SU-DHL-6 (cell line): ENCODE measurements around the gene SCAMP3.

Experiments
- H2AFZ ChIP-seq: fragments of 200-600 bp; sonication (generic); 2 replicates; pipeline ENCODE4 v1.6.1; 2014; ENCODE audit warnings: low read depth, mild to moderate bottlenecking, moderate library complexity, mixed read lengths, antibody characterized with exemption, low read length; ENCODE audit not compliant: severe bottlenecking
- H3F3A ChIP-seq: fragments of 200-600 bp; shearing (Covaris generic); 2 replicates; pipeline ENCODE4 v1.6.0; 2016; ENCODE audit warnings: antibody characterized with exemption, mild to moderate bottlenecking; ENCODE audit not compliant: insufficient read depth
- H3K27ac ChIP-seq: fragments of 200-600 bp; sonication (generic); 2 replicates; pipeline ENCODE4 v1.5.1; 2016; ENCODE audit warnings: low read depth, mild to moderate bottlenecking, low read length, moderate library complexity, mixed read lengths
- H3K27me3 ChIP-seq: fragments of 200-600 bp; sonication (generic), shearing (Covaris generic); 2 replicates; pipeline ENCODE4 v1.6.0; 2014; ENCODE audit warnings: mild to moderate bottlenecking, low read length
- H3K36me3 ChIP-seq: fragments of 200-600 bp; sonication (generic); 2 replicates; pipeline ENCODE4 v1.6.1; 2014; ENCODE audit warnings: mild to moderate bottlenecking, low read length, mixed read lengths
- H3K4me2 ChIP-seq: fragments of 300-600, 200-600 bp; shearing (Covaris generic), sonication (generic); 2 replicates; pipeline ENCODE4 v1.6.0; 2014; ENCODE audit warnings: low read length, low read depth, mild to moderate bottlenecking; ENCODE audit not compliant: poor library complexity, severe bottlenecking
- H3K4me3 ChIP-seq: fragments of 200-600 bp; sonication (generic); 2 replicates; pipeline ENCODE4 v1.5.1; 2014; ENCODE audit warnings: antibody characterized with exemption, low read length, mild to moderate bottlenecking, mixed read lengths; ENCODE audit not compliant: insufficient read depth, poor library complexity, severe bottlenecking
- H3K79me2 ChIP-seq: fragments of 200-600 bp; sonication (generic); 2 replicates; pipeline ENCODE4 v1.6.1; 2014; ENCODE audit warnings: mild to moderate bottlenecking, low read length, moderate library complexity; ENCODE audit not compliant: insufficient read depth
- H3K9ac ChIP-seq: fragments of 200-600 bp; sonication (generic); 2 replicates; pipeline ENCODE4 v1.7.0; 2014; ENCODE audit warnings: mild to moderate bottlenecking, low read length
- H3K9me2 ChIP-seq: fragments of 200-600 bp; sonication (generic); replicated peaks from 2 replicates; pipeline ENCODE4 v1.6.1; 2014; ENCODE audit warnings: low read length; ENCODE audit not compliant: insufficient read depth
- H3K9me3 ChIP-seq: fragments of 200-600 bp; sonication (generic); 2 replicates; pipeline ENCODE4 v1.6.1; 2014; ENCODE audit warnings: low read length, mixed read lengths; ENCODE audit not compliant: insufficient read depth
- H4K20me1 ChIP-seq: fragments of 200-600 bp; sonication (generic); 2 replicates; pipeline ENCODE4 v1.6.1; 2014; ENCODE audit warnings: low read depth, mild to moderate bottlenecking, antibody characterized with exemption, low read length, moderate library complexity, mixed read lengths
- EZH2phosphoT487 ChIP-seq: fragments of 200-600 bp; sonication (generic), shearing (Covaris generic); conservative IDR thresholded peaks from 2 replicates; pipeline ENCODE4 v1.6.1; 2018; ENCODE audit warnings: mild to moderate bottlenecking, antibody characterized with exemption, low read length, moderate library complexity, mixed read lengths
- TF ChIP-seq, protein P1 (sequence below): fragments of 200-600 bp; sonication (generic); IDR thresholded peaks from one replicate; pipeline ENCODE4 v1.5.1; 2017; ENCODE audit warnings: antibody characterized with exemption, mild to moderate bottlenecking, low read length, moderate library complexity; ENCODE audit not compliant: insufficient read depth, poor library complexity, severe bottlenecking

The SCAMP3 gene

DNA sequence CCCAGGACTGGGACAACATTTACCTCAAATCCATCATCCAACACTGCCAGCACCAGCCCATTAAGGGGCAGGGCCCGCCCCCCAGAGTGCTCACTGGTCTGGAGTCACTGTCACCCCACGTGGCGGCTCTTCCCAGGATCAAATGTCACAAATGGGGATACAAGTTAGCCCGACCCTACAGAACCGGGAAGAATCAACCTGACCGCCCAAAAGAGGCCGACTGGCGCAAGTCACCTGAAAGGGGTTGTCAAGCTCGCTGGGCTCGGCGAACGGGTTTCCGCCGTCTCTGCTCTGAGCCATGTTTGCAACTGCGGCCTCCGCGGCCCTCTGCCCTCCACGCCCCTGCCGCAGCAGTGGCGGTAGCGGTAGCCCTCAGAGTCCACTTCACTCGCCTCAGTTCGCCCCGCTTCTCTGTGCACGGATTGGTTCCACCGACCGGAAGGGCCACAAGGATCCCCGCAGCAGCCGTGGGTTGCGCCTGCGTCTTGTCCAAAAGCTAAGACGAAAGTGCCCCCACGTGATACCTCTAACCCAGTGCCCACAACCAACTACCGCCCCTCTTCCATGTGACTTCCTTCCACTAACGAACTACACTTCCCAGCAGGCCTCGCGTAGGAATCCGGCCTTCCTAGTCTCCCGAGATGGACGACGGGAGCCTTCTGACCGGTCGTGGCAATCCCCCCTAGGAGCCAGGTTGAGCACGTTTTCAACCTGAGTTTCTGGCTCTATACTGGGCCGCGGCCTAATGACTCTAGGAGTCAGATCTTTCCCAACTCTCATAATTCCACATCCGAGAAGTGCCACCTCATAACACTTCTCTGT is at the start of gene SCAMP3:
TSS of gene SCAMP3 (minus strand) at position 509 of the 822 bp plus-strand sequence. CDS start at position 300, 209 bp downstream.
- Histone ChIP-seq H3K9ac (peak within 1 kb of the TSS; percentile 85), H3K36me3 (peaks cover 7% of the 10 kb centered on the region; the same call in 1 of the 2 replicates), H3K9me3 (no peaks in the 10 kb centered on the region), H2AFZ (peak within 1 kb of the TSS; percentile 57), H3K4me3 (peak within 1 kb of the TSS; percentile 68), H3K4me2 (peak within 1 kb of the TSS; percentile 76), H3K9me2 (no peaks in the 10 kb centered on the region), H3K79me2 (peaks cover 19% of the 10 kb centered on the region), H4K20me1 (no peaks in the 10 kb centered on the region), H3F3A (peaks cover 29% of the 10 kb centered on the region), H3K27me3 (no peaks in the 10 kb centered on the region), H3K27ac (peak within 1 kb of the TSS; percentile 53)
- TF ChIP-seq, protein P1, sequence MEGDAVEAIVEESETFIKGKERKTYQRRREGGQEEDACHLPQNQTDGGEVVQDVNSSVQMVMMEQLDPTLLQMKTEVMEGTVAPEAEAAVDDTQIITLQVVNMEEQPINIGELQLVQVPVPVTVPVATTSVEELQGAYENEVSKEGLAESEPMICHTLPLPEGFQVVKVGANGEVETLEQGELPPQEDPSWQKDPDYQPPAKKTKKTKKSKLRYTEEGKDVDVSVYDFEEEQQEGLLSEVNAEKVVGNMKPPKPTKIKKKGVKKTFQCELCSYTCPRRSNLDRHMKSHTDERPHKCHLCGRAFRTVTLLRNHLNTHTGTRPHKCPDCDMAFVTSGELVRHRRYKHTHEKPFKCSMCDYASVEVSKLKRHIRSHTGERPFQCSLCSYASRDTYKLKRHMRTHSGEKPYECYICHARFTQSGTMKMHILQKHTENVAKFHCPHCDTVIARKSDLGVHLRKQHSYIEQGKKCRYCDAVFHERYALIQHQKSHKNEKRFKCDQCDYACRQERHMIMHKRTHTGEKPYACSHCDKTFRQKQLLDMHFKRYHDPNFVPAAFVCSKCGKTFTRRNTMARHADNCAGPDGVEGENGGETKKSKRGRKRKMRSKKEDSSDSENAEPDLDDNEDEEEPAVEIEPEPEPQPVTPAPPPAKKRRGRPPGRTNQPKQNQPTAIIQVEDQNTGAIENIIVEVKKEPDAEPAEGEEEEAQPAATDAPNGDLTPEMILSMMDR = no peak

GRCh38 chr1:155309423-155310021 is 47.4 kb upstream of the SCAMP3 start:
- H3K79me2 ChIP-seq = peaks cover 44% of the 10 kb centered on the region
- peak overlapping the region; percentile 85 for H3K4me2 ChIP-seq
- no peaks in the 10 kb centered on the region for H3K9me3 ChIP-seq
- H4K20me1 ChIP-seq = 0 out of 2 replicates have a peak, but pooled peaks cover 5% of the 10 kb centered on the region
- H3K27ac ChIP-seq = peak overlapping the region; percentile 88
- TF ChIP-seq, protein P1 = peak; percentile 11
- TF ChIP-seq EZH2phosphoT487 = no peak
- peaks cover 13% of the 10 kb centered on the region for H3F3A ChIP-seq
- peak overlapping the region; percentile 98 for H3K9ac ChIP-seq
- no peaks in the 10 kb centered on the region for H3K9me2 ChIP-seq
- H3K4me3 ChIP-seq = peak overlapping the region; percentile 93
- H3K36me3 ChIP-seq = peaks cover 8% of the 10 kb centered on the region; the same call in 1 of the 2 replicates
- no peaks in the 10 kb centered on the region for H3K27me3 ChIP-seq
- no peak overlapping the region for H2AFZ ChIP-seq

- Histone ChIP-seq H3K9me2 (no peaks in the 10 kb centered on the region), H2AFZ (no peak within 1 kb of the TSS), H3K27ac (peak within 1 kb of the TSS; percentile 89), H3F3A (peaks cover 13% of the 10 kb centered on the region), H3K4me3 (peak within 1 kb of the TSS; percentile 93), H3K79me2 (peaks cover 44% of the 10 kb centered on the region), H3K27me3 (no peaks in the 10 kb centered on the region), H4K20me1 (0 out of 2 replicates have a peak, but pooled peaks cover 5% of the 10 kb centered on the region), H3K4me2 (peak within 1 kb of the TSS; percentile 85), H3K36me3 (peaks cover 8% of the 10 kb centered on the region; the same call in 1 of the 2 replicates), H3K9ac (peak within 1 kb of the TSS; percentile 98), H3K9me3 (no peaks in the 10 kb centered on the region)
- no peak for TF ChIP-seq EZH2phosphoT487
- TF ChIP-seq, protein P1 = no peak
Observed at GRCh38 chr1:155308493-155309422, 46.6 kb upstream of the SCAMP3 start, which contains the start of gene FDPS. Gene FDPS (plus strand): TSS chr1:155308866. CDS start chr1:155309790, 924 bp downstream.
